GM12872 (cell line): Measurements from ENCODE around the gene PAX6.

Source experiments
- TF ChIP-seq, protein P1 (sequence below): IDR thresholded peaks from 3 replicates; pipeline ENCODE4 v1.5.1; 2011; ENCODE audit warnings: low read depth, mild to moderate bottlenecking, low read length, moderate library complexity; ENCODE audit not compliant: insufficient read depth

The PAX6 gene

DNA sequence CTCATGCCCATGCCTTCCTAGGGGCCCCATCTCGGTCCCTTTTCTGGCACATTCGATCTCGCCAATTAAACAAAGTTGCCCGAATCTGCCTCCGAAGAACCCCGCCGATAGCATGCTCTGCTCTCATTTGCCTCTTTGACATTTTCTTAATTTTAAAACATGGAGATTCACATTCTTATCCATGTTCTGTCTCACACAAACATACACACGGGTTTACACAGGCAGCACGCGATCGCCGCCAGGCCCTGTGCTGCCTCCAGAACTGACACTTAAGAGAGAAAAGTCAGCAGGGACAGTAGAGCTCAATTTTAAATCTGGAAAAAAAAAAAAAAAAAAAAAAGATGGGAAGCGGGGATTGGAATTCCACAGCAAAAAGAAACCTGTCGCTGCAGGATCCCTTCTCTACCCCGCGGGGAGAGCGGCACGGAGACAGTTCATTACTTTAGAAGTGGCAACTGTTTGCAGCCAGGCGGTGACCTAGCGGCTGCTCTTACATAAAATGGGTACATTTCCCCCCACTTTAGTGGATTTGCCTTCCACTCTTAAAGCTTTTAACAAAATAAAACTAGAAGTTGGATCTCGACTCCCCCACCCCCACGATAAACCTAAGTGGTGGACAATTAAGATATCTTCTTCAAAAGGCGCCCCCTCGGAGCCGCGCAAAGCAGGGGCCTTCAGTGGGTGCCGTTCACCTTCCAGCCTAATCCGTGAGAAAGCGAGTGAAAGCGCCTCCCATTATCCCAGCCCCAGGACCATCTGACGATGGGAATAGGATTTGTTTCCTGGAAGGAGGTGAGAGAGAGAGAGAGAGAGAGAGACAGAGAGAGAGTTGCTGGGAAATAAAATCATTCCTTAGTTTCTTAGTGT lies 13.7 kb downstream of the PAX6 start:
- TF ChIP-seq, protein P1, sequence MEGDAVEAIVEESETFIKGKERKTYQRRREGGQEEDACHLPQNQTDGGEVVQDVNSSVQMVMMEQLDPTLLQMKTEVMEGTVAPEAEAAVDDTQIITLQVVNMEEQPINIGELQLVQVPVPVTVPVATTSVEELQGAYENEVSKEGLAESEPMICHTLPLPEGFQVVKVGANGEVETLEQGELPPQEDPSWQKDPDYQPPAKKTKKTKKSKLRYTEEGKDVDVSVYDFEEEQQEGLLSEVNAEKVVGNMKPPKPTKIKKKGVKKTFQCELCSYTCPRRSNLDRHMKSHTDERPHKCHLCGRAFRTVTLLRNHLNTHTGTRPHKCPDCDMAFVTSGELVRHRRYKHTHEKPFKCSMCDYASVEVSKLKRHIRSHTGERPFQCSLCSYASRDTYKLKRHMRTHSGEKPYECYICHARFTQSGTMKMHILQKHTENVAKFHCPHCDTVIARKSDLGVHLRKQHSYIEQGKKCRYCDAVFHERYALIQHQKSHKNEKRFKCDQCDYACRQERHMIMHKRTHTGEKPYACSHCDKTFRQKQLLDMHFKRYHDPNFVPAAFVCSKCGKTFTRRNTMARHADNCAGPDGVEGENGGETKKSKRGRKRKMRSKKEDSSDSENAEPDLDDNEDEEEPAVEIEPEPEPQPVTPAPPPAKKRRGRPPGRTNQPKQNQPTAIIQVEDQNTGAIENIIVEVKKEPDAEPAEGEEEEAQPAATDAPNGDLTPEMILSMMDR, result no peak

DNA sequence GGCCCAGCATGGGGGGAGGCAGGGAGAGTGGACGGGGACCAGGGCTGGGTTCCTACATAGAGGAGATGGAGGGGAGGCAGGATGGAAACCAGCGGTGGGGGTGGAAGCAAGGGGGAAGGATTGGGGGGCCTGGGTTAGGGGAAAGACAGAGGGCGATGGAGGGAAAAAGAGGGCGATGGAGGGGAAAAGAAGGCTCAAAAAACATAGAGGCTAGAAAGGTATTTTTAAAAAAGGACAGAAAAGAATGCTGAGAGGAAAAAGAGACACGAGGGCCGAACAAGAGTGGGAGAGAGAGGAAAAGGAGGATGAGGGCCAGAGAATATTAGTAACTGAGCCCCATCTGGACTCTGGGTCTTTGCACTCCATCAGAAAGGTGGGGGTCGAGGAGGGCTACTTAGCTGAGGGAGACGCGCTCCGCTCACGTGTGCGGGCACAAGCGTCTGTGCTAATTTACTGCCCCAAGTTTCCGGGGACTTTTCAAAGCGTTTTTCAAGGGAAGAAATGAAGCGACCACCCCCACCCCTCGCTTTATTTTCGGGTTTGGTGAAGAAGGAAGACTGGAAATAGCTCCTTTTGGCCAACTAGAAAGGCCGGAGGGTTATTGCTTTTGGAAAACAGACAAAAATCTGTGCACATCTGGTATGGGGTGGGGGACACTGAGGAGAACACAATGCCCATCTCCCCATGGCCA lies 14.5 kb downstream of the PAX6 start:
- TF ChIP-seq, protein P1, result no peak

DNA sequence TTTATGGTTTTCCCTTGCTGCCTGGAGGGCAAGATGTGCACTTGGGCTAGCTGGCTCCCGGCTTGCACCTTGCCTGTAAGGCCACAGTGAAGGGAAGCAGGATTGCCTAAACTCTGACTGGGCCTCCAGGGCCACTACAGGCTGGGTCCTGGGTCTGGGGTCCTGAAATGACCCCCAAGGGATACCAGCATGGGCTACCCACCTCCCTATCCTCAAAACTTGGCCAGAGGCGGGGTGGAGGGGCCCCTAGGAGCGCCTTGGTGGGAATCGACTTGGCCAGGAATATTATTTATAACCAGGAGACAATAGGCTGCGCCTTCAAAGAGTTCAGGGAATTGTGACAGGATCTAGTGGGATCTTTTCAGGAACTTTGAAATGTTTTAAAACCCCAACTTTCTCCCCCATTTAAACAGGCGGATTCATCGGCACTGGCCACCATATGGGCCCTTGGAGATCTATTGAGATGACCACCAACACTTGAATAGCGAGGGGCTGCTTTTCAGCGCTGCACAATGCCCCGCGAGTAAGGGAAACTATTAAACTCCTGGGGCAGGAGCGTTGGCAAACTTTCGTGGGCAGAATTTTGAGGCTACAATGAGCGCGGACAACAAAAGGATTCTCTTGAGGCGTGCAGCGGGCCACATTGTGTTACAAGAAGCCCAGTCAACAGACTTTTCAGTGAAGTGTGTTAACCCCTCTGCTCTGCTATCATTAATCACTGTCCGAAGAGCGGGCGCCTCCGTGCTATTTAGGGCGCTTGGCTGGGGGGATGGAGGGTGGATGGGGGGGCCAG lies 15.2 kb downstream of the PAX6 start:
- TF ChIP-seq, protein P1, result no peak

DNA sequence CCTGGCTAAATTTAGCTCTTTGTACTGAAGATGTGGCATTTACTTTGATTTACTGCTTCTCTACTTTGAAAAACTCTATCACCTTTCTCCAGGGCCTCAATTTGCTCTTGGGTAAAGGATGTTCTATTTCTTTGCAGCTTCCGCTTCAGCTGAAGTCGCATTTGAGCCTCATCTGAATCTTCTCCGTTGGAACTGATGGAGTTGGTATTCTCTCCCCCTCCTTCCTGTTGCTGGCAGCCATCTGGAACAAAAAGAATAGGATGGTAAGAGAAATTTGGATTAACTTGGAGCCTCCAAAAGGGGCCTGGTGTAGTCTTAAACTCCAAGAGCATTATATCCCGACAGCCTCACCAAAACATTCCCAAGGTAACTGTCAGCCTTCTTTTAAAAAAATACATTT lies 16.6 kb downstream of the PAX6 start:
- TF ChIP-seq, protein P1, result no peak

DNA sequence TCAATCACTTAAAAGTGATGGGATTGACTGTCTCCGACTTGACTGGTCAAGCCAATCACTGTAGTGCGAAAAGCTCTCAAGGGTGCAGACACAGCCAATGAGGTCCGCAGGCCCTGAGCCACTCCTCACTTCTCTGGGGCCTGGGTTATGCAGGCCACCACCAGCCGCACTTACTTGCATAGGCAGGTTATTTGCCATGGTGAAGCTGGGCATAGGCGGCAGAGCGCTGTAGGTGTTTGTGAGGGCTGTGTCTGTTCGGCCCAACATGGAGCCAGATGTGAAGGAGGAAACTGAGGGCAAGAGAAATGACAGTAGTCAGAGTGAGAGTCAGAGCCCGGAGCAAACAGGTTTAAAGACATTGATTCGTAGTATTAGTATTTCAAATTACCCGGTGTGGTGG lies 17.9 kb downstream of the PAX6 start:
- TF ChIP-seq, protein P1, result no peak

DNA sequence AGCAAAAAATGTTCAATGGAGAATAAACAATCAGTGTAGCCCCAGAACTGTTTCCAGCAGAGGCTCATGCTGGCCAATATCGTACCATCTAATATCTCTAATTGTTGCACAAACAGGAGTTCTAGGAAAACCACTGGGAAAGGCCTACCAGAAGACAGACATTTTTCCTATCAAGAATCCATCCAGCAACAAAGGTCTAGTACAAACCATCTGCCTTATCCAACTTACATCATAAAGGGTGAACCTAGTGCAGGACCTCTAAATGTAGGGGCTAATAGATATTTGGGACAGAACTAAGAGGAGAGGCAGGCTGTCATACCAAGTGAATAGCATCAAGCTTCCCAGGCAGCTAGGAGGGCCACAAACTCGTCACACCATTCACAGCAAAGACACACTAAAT lies 18.7 kb downstream of the PAX6 start:
- TF ChIP-seq, protein P1, result no peak

DNA sequence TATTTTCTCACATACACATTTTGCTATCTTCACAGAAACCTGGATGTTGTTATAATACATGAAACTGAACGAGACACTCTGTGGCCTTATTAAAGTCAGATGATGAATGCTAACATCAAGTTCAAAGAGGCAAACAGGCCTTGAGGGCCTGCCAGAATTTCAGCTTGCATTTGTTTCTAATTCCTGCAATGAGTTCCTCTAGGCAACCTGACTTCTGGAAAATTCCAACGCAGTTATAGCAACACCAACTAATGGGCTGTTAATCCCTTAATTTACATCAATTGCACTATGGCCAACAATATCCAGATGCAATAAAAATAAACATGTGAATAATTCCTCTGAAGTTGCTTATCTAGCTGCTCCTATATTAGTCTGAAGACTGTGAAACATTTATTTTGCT lies 19.1 kb downstream of the PAX6 start:
- TF ChIP-seq, protein P1, result no peak
